Nucleus accumbens (tissue), 56 donors: ENCODE results near the gene DGKA.
"Not testable (repeated sequence)": the region's sequence is repeated elsewhere in the genome, so short reads cannot be mapped to it uniquely, and the experiment has no call there.

Experiments used
- DNase-seq, 56 donors: peaks; one replicate each; lab custom pipeline; 2025; lab: John Stamatoyannopoulos, UW

Gene DGKA

GRCh38 chr12:55993230-55993853 lies 62.4 kb downstream of the DGKA start:
- no peak for DNase-seq

GRCh38 chr12:55995366-55995765 lies 64.4 kb downstream of the DGKA start:
- no peak for DNase-seq

- peak in 39 of 56 donors; percentile 2 to 75 (median 27) for DNase-seq
Measured at GRCh38 chr12:55996201-55996714, 65.3 kb downstream of the DGKA start.

- DNase-seq: peak; percentile 68 to 98 (median 94)
Measured at GRCh38 chr12:55996715-55997534, 66.0 kb downstream of the DGKA start, which contains the start of gene SUOX. TSS of gene SUOX (plus strand) at chr12:55997276. CDS start at chr12:56002222, 4,946 bp downstream.

GRCh38 chr12:55997535-55997859 lies 66.5 kb downstream of the DGKA start:
- peak in 5 of 56 donors; percentile 32 to 50 (median 39) for DNase-seq

- not testable (repeated sequence) for DNase-seq
Measured at GRCh38 chr12:55999522-55999921, 68.6 kb downstream of the DGKA start.

- not testable (repeated sequence) for DNase-seq
Measured at GRCh38 chr12:55999999-56000540, 69.1 kb downstream of the DGKA start.

GRCh38 chr12:56001487-56002100 lies 70.6 kb downstream of the DGKA start:
- no peak for DNase-seq

GRCh38 chr12:56003376-56003775 lies 72.4 kb downstream of the DGKA start:
- not testable (repeated sequence) for DNase-seq
